Panc1 (cell line): ENCODE measurements around the gene CIAO3.

Experiments used
- CTCF ChIP-seq: fragments of 450-650 bp; IDR thresholded peaks from 2 replicates; pipeline ENCODE4 v1.5.1; 2017; ENCODE audit warnings: mild to moderate bottlenecking
- POLR2AphosphoS5 ChIP-seq: IDR thresholded peaks from 2 replicates; pipeline ENCODE4 v1.6.1; 2012; ENCODE audit warnings: mild to moderate bottlenecking, low read depth, low read length, moderate library complexity
- REST ChIP-seq, 2 experiments: IDR thresholded peaks; 2 replicates each; pipeline ENCODE4 v1.6.1; 2011 to 2012; ENCODE audit warnings: low read depth in 2 of 2, control low read depth in 1 of 2, low read length in 1 of 2, mild to moderate bottlenecking in 1 of 2, moderate library complexity in 1 of 2; ENCODE audit not compliant: insufficient read depth in 1 of 2

- TF ChIP-seq CTCF: no peak
- TF ChIP-seq POLR2AphosphoS5: no peak
- TF ChIP-seq REST (IDR thresholded peaks at IDR 0.05; ENCODE audit: insufficient read depth in 1 of 2, low read depth in 2 of 2, low read length in 1 of 2): no peak
Measured at GRCh38 chr16:695355-696089, 45.3 kb downstream of the CIAO3 start.
